ENCODE data around the gene HTT-AS.

- TF ChIP-seq POLR2AphosphoS5 (IDR thresholded peaks at IDR 0.05; ENCODE audit: low read depth, low read length) (no peak), REST (IDR thresholded peaks at IDR 0.05; ENCODE audit: insufficient read depth in 1 of 2, low read depth in 2 of 2, low read length in 2 of 2) (no peak), FOXP2 (optimal IDR thresholded peaks at IDR 0.05; ENCODE audit: borderline replicate concordance, extremely low read depth, extremely low read length, insufficient read depth) (no peak)
These were observed 42.8 kb downstream of the HTT-AS start for GRCh38 chr4:3031357-3032082.

Data from PFSK-1 (cell line).